Fibroblast of skin of left quadriceps (primary cell): ENCODE results near the gene PDE1A.
A peak's percentile ranks its signal among the peaks of the same experiment; 100 is the strongest.

ENCODE experiments used
- DNase-seq, 2 experiments: peaks; one replicate each; pipeline ENCODE4 v3.0.0-alpha.2; 2013; ENCODE audit warnings: low read depth in 2 of 2

The PDE1A gene

DNA sequence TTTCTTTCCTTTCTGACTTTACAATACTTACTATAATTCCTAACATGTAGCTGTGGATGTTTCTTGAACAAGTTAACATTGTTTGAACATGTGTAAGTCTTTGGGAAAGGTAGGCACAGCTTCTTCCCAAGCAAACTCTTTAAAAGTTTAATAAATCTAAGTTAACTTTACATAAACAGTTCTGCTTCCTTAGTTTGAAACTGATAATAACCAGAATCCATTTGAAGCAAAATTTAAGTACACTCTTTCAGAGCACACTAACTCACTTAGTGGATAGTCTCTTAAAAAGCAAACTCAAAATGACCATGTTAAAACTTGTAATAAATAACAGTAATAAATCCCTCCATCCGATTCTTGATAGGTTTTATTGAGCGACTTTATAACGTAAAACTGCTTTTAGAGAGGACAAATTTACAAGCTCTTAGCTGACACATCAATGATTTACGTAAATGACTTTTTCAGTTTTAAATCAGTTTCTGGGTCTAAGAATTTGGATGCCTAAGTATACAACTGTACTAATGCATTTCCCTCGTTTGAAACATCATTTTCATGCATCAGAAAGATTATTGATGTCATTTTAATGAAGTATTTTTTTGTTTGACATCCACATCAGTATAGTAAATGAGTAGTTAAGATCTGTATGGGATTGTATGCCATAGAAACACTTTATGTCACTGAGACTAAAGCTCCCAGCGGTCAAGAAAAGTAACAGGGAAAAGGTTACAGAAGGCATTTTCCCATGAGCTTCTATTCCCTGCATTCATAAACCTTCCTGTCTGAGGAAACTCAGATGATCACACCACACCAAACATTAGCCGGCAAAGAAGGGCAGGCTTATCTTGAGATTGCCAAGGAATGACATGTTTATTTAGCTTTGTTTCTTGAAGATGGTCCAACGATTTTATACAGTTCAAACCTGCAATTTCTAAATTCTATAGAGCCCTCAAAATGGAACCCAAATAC is 67.5 kb downstream of the PDE1A start:
- DNase-seq, result no peak

DNA sequence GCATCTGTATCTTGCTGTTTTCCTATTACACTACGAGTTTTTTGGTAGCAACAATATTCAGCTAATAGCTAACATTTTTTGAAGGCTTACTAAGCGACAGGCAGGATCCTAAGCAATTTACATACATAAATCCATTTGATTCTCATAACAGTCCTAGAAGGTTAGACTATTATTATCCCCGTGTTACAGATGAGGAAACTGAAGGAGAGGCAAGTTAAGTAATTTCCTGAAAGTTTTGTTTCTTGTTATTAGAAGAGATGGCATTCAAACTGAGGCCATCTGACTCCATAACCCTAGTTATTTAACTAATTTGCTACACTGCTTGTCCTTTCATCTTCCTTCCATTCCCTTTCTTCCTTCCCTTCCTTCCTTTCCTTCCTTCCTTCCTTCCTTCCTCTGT is 68.2 kb downstream of the PDE1A start:
- no peak for DNase-seq

- DNase-seq, result no peak
These were observed 71.0 kb downstream of the PDE1A start for GRCh38 chr2:182355815-182356214.

GRCh38 chr2:182351427-182351826 is 75.4 kb downstream of the PDE1A start:
- no peak for DNase-seq

DNA sequence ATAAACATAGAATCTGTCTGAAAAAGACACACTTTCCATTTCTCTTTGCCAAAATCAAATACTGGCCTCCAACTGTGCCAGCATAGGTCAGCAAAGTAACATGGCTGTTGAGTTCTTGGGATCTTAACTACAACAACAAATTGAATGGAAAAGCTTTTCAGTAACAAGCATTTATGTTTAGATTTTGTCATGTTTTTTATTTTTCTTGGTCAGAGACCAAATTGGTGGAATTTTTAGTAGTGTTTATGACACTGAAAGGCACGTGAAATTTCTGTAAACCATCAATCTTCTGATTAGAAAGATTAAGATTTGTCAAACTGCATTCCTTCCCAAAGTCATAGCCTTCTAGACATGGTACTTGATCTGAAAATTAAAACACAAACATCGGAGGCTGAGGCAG is 77.6 kb downstream of the PDE1A start:
- no peak for DNase-seq

DNA sequence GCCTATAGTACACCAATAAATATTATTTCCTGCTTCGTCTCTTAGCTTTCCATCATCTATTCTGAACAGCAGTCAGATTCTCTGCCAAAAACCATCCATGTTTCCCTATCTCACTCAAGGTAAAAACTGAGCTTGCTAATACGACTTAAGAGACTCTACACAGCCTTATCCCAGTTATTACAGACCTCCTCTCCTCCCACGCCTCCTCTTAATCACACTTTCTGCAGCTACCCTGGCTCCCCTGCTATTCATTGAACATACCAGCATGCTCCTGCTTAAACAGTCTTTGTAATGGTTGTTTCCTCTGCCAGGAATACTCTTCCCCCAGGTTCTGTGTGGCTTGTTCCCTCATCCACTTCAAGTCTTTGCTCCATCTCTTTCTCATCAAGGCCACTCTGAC is 81.5 kb downstream of the PDE1A start:
- no peak for DNase-seq

- DNase-seq, result no peak
These were observed 96.2 kb downstream of the PDE1A start for GRCh38 chr2:182330451-182331305.

GRCh38 chr2:182324665-182325064 is 102.2 kb downstream of the PDE1A start:
- no peak for DNase-seq

GRCh38 chr2:182321096-182321495 is 105.7 kb downstream of the PDE1A start:
- no peak for DNase-seq

DNA sequence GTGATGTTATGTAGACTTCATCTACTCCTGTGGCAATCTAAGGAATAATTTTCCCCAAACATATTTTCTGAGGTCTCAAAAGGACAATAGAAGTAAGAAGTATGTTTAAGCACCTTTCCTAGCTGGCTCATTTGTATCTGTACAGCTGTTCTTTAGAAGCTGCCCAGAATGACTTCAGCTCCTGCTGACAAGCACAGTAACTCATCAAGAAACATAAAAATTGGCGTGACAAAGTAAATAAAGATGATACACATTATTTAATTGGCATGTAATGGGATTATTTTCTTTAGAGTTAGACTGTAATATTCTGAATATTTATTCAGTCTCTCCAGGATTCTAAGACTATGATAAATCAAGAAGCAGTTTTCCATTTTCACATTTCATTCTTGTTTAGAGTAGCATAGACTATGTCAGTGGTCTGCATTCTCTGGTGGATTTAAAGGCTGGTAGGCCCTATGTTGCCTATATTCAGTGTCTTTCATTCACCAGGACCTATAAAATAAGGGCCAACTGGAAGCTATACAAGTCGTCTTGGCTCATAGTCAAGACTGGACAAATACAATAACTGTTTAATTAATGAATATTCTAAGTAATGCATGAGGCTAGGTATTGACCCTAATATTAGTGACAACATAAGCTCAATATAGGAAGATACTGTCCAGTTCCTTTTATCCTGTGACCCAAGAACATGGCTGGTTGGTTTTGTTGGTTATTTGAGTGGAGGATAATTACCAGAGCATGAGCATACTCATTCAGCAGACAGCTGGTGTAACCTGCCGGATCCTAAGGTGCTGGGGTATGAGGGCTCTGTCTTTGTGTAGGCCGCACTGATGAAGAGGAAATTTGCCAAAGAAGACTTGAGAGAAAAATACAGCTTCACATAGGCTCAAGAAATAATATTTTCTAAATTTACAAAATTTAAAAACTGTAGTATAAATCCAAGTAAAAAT is 107.0 kb downstream of the PDE1A start:
- DNase-seq, result no peak

- DNase-seq, result no peak
These were observed 108.2 kb downstream of the PDE1A start for GRCh38 chr2:182318466-182319220.

GRCh38 chr2:182316950-182317349 is 109.9 kb downstream of the PDE1A start:
- no peak for DNase-seq

- DNase-seq, result no peak
These were observed 123.9 kb downstream of the PDE1A start for GRCh38 chr2:182302972-182303371.

DNA sequence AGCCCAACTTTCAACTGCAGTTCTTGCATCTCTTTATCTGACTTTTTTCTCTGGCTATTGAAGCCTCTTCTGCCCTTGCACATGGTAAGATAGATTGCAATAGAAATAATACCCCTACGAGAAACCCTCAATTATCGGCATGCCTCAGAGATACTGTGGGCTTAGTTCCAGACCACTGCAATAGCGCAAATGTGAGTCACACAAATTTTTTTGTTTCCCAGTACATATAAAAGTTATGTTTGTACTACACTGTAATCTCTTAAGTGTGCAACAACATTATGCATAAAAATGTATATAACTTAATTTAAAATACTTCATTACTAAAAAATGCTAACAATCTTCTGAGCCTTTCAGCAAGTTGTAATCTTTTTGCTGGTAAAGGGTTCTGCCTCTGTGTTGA is 124.7 kb downstream of the PDE1A start:
- peak; percentile 70 to 72 for DNase-seq

- no peak for DNase-seq
These were observed 125.7 kb downstream of the PDE1A start for GRCh38 chr2:182301093-182301492.

GRCh38 chr2:182300608-182301007 is 126.2 kb downstream of the PDE1A start:
- no peak for DNase-seq

DNA sequence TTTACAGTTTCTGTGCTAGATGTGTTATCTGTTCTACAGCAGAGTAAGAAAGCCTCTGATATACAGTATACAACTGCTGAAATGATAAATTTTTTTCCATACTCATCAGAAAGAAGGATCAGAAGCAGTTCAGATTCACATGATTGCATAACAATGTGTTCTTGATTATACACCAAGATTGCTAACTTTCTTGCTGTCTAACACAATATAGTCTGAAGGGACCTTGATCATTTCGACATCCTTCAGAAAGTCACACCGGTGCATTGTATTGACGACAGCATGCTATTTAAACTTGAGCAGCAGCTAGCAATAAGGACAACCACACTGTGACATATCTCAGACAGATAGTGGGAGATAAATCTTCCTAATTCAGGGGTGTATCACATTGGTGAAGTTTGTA is 127.2 kb downstream of the PDE1A start:
- no peak for DNase-seq

DNA sequence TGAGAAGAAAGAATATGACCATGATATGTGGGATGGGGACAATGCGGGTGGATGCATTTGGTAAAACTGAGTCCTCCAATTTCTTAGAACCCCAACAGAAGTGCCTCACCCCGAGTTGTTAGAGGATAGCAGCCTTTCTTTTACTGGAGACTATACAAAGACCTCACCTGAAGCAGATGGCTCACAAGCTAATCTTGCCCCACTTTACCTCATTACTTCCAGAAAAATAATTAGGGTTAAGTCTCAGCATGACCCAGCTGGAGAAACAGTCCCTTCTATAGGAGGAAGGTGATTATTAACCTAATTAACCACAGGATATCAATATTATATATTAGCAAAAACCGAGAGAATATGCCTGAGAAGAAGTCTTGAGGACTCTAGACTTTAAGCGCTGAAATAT is 128.4 kb downstream of the PDE1A start:
- no peak for DNase-seq

GRCh38 chr2:182291296-182291695 is 135.5 kb downstream of the PDE1A start:
- no peak for DNase-seq

DNA sequence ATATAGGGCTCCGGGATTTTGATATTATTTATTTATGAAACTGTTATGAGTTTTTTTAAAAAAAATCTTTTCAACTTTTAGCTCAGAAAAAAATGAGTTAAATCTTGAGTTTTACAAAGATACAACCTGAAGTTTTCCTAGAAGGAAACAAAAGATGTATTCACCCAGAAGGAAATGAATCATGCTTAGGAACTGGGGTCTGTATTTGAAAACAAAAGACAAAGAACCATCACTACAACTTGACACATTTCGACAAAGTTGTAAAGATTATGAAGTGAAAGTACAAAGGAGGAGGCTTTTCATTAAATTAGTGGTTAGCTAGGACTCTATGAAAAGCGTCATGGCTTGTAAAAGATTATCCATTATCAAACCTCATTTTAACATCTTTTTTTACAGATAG is 143.3 kb downstream of the PDE1A start:
- no peak for DNase-seq

- DNase-seq, result no peak
These were observed 145.6 kb downstream of the PDE1A start for GRCh38 chr2:182281276-182281675.
